K562 (cell line): ENCODE data around the gene IFT122. TPM values are rescaled to one million over a fixed set of nuclear protein-coding genes. Genes with fewer than 3 reads are reported as not detected.
A peak's percentile ranks its signal among the peaks of the same experiment; 100 is the strongest.

Source experiments
- ATAC-seq: fragments of 200-7000 bp; cut with Tn5 transposase; 3 replicates; pipeline ENCODE4 v1.9.1; 2020; ENCODE audit warnings: moderate library complexity
- BruUV-seq: library from RNA; stranded (reverse); fragments of 400-500 nt; replicated peaks from 2 replicates; lab custom pipeline; 2021; lab: Mats Ljungman, UMichigan
- CTCF ChIA-PET: fragments of 300-600 bp; formaldehyde crosslinking; extraction: SDS; loops from one replicate; lab custom pipeline; 2021; ENCODE audit warnings: low intra/inter-chr PET ratio; lab: Yijun Ruan, JAX
- POLR2A ChIA-PET: fragments of 300-600, 350-650 bp; sonication (Branson Sonifier 250); formaldehyde crosslinking; extraction: SDS; loops from one replicate; lab custom pipeline; 2021; ENCODE audit warnings: antibody characterized with exemption, inconsistent platforms; lab: Yijun Ruan, JAX
- DNase-seq, 4 experiments: peaks; one replicate each; pipeline versions ENCODE4 v3.0.0 to v3.0.0-alpha.2; 2011 to 2018; ENCODE audit warnings: low spot score in 3 of 4, mixed read lengths in 3 of 4; ENCODE audit errors: extremely low read depth in 1 of 4
- FAIRE-seq: peaks from 2 replicates; lab custom pipeline; 2011; peaks lifted over from hg19 to GRCh38; lab: Jason Lieb, UNC
- H2AFZ ChIP-seq: 2 replicates; pipeline ENCODE4 v1.6.0; 2011; ENCODE audit warnings: low read depth, low read length, control low read depth, inconsistent platforms
- H3K27ac ChIP-seq: fragments of 200-600 bp; 3 replicates; pipeline ENCODE4 v1.8.0; 2011; ENCODE audit warnings: low read depth, mild to moderate bottlenecking, control low read depth, inconsistent platforms, low read length, moderate library complexity, mixed read lengths; ENCODE audit errors: extremely low read depth
- H3K27me3 ChIP-seq, 2 experiments: fragments of 300-600 bp in 1 of 2; 2 replicates in 1 of 2; 3 replicates in 1 of 2; pipeline versions ENCODE4 v1.6.0 to v1.8.0; 2011; ENCODE audit warnings: inconsistent platforms in 2 of 2, low read length in 2 of 2, mild to moderate bottlenecking in 1 of 2, mixed read lengths in 1 of 2, moderate library complexity in 1 of 2; ENCODE audit not compliant: control insufficient read depth in 2 of 2, insufficient read depth in 2 of 2
- H3K36me3 ChIP-seq: fragments of 300-600 bp; 3 replicates; pipeline ENCODE4 v1.8.0; 2011; ENCODE audit warnings: mild to moderate bottlenecking, low read length, inconsistent platforms; ENCODE audit not compliant: control insufficient read depth, insufficient read depth
- H3K4me1 ChIP-seq, 2 experiments: fragments of 200-600 bp in 1 of 2; replicated peaks in 1 of 2; 2 replicates in 1 of 2; 3 replicates in 1 of 2; pipeline versions ENCODE4 v1.5.1 to v1.8.0; 2011; ENCODE audit warnings: inconsistent platforms in 2 of 2, low read length in 2 of 2, mild to moderate bottlenecking in 1 of 2, mixed read lengths in 1 of 2, moderate library complexity in 1 of 2; ENCODE audit not compliant: control insufficient read depth in 2 of 2, insufficient read depth in 2 of 2
- H3K4me2 ChIP-seq: 2 replicates; pipeline ENCODE4 v1.6.1; 2011; ENCODE audit warnings: low read length, control low read depth, inconsistent platforms, mixed read lengths; ENCODE audit not compliant: insufficient read depth
- H3K4me3 ChIP-seq: fragments of 200-600 bp; sonication (generic), shearing (Covaris generic); 2 replicates; pipeline ENCODE4 v1.5.1; 2016; ENCODE audit warnings: control low read depth, inconsistent platforms
- H3K79me2 ChIP-seq: fragments of 200-600 bp; 3 replicates; pipeline ENCODE4 v1.8.0; 2011; ENCODE audit warnings: low read length, inconsistent platforms; ENCODE audit not compliant: control insufficient read depth, insufficient read depth
- H3K9ac ChIP-seq, 2 experiments: 2 replicates each; pipeline versions ENCODE4 v1.6.0 to v1.6.1; 2011; ENCODE audit warnings: low read depth in 2 of 2, low read length in 2 of 2, control low read depth in 1 of 2, inconsistent platforms in 1 of 2, mild to moderate bottlenecking in 1 of 2, mixed read lengths in 1 of 2; ENCODE audit not compliant: insufficient read depth in 1 of 2
- H3K9me1 ChIP-seq: one replicate; pipeline ENCODE4 v1.6.0; 2011; ENCODE audit warnings: inconsistent platforms, mild to moderate bottlenecking, low read length, moderate library complexity; ENCODE audit not compliant: control insufficient read depth, insufficient read depth
- H3K9me3 ChIP-seq: replicated peaks from 2 replicates; pipeline ENCODE4 v1.5.1; 2011; ENCODE audit warnings: low read depth, low read length, inconsistent platforms; ENCODE audit not compliant: control insufficient read depth, insufficient read depth
- H4K20me1 ChIP-seq: replicated peaks from 2 replicates; pipeline ENCODE4 v1.6.1; 2011; ENCODE audit warnings: low read length, inconsistent platforms, mixed read lengths; ENCODE audit not compliant: control insufficient read depth, insufficient read depth
- AFF4 ChIP-seq: sonication (generic); formaldehyde crosslinking; IDR thresholded peaks from 2 replicates; pipeline ENCODE4 v1.8.0; 2023; ENCODE audit warnings: mild to moderate bottlenecking, missing genetic modification reagents
- EGR1 ChIP-seq: fragments of 450-650 bp; conservative IDR thresholded peaks from 2 replicates; pipeline ENCODE4 v1.6.1; 2017; ENCODE audit warnings: mild to moderate bottlenecking
- FOXA3 ChIP-seq, 2 experiments: fragments of 450-650 bp in 1 of 2; sonication (generic) in 1 of 2; formaldehyde crosslinking; IDR thresholded peaks in 1 of 2; conservative IDR thresholded peaks in 1 of 2; 2 replicates each; pipeline versions ENCODE4 v1.4.0 to v1.8.0; 2020 to 2022; ENCODE audit warnings: mild to moderate bottlenecking in 2 of 2, missing genetic modification reagents in 1 of 2
- IRF2 ChIP-seq: sonication (generic); formaldehyde crosslinking; IDR thresholded peaks from 2 replicates; pipeline ENCODE4 v1.8.1; 2022; ENCODE audit warnings: mild to moderate bottlenecking, missing genetic modification reagents
- NFRKB ChIP-seq: fragments of 450-650 bp; IDR thresholded peaks from 2 replicates; pipeline ENCODE4 v1.6.1; 2016; ENCODE audit warnings: low read depth
- PTRF ChIP-seq: fragments of 450-650 bp; IDR thresholded peaks from 2 replicates; pipeline ENCODE4 v1.6.1; 2016; ENCODE audit warnings: mild to moderate bottlenecking, missing genetic modification characterization, missing compliant biosample characterization
- PYGO2 ChIP-seq: fragments of 450-650 bp; IDR thresholded peaks from 2 replicates; pipeline ENCODE4 v1.6.1; 2016; ENCODE audit warnings: mild to moderate bottlenecking, missing genetic modification characterization, moderate library complexity, missing compliant biosample characterization
- SUPT5H ChIP-seq: fragments of 450-650 bp; IDR thresholded peaks from 2 replicates; pipeline ENCODE4 v1.6.1; 2016
- TEAD2 ChIP-seq: fragments of 450-650 bp; IDR thresholded peaks from 2 replicates; pipeline ENCODE4 v1.6.1; 2016; ENCODE audit warnings: missing genetic modification characterization, control low read depth, missing compliant biosample characterization
- ZBTB34 ChIP-seq: fragments of 250-450 bp; sonication (Bioruptor Pico); IDR thresholded peaks from 2 replicates; pipeline ENCODE4 v1.8.0; 2021; ENCODE audit warnings: mild to moderate bottlenecking, moderate library complexity
- WGBS: fragments of 100-300 bp; shearing (Covaris generic); methylation state at CpG from one replicate; pipeline ENCODE4 v1.1.6; 2016; ENCODE audit warnings: low coverage, mixed read lengths; ENCODE audit not compliant: insufficient coverage; ENCODE audit errors: missing lambda C conversion rate; 5-methylcytosine and 5-hydroxymethylcytosine counted together
- in situ Hi-C: fragments of 300-500 bp; cut with MboI; formaldehyde crosslinking; loops from 4 replicates; pipeline ENCODE4 v1.15.0; 2018; ENCODE audit warnings: inconsistent platforms, mixed read lengths
- intact Hi-C: fragments of 100-400 bp; cut with micrococcal nuclease; formaldehyde crosslinking; loops from 2 replicates; pipeline ENCODE4 v1.14.2; 2022
- polyA plus RNA-seq, 8 experiments: library from polyadenylated mRNA; depleted of rRNA in 4 of 8; stranded (reverse) in 5 of 8; unstranded in 3 of 8; fragments of >200 nt; fragmentation: Nextera tagmentation in 2 of 8; fragmentation: Illumina TruSeq in 1 of 8; extraction: Ambion mirVana in 2 of 8; extraction: Trizol in 1 of 8; gene quantifications; 2 replicates each; pipeline versions ENCODE4 v1.2.1 to v1.2.3, GENCODE V29; 2011 to 2014; ENCODE audit warnings: inconsistent platforms in 1 of 8, missing spikeins in 1 of 8
- total RNA-seq, 7 experiments: library from RNA; depleted of rRNA in 6 of 7; stranded (reverse); fragments of >200 nt in 6 of 7; fragmentation: Illumina TruSeq in 2 of 7; extraction: Trizol in 2 of 7; gene quantifications; 2 replicates each; pipeline versions ENCODE4 v1.2.1 to v1.2.3, GENCODE V29; 2011 to 2021; ENCODE audit warnings: low replicate concordance in 1 of 7
- TF ChIP-seq, protein P1 (sequence below): fragments of 450-650 bp; formaldehyde crosslinking; IDR thresholded peaks from 2 replicates; pipeline ENCODE4 v1.4.0; 2022; ENCODE audit warnings: mild to moderate bottlenecking, moderate library complexity

The IFT122 gene
- total and polyA plus RNA-seq, 9 of the 15 experiments (the other 6 are each of a cell fraction or from before 2014, with no cell fraction given): 2.4 to 11.5 (median 7.7) TPM

DNA sequence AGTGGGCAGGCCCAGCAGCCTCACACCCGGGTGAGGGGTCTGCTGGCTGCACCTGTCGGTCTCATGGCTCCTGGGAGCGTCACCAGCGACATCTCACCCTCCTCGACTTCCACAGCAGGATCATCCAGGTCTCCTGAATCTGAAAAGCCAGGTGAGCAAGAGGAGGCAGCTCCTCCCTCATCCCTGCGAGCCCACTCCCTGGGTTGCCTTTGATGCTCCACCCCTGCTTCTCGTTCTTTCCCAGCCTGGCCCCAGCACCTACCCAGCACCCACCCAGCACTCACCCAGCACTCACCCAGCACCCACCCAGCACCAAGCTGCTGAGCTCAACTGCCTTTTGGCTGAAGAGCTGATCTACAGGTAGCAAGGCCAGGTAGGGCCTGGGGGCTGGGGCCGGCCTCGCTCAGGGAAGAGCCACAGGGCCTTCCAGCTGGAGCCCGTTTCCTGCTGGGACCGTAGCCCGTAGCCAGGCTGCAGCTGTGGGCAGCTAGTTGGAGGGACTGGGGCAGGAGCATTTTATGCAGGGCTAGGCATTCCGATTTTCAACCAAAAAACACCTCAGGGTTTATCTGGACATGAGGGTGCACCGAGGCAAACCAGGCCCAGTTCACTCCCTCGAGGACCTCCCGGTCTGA, 103.2 kb downstream of the IFT122 start, which contains the start of gene H1-8 (continued):
- TF ChIP-seq PTRF (tag): no peak
- no peak for TF ChIP-seq AFF4
- no peak for TF ChIP-seq TEAD2 (tag)
- TF ChIP-seq, all 486 proteins: peak for 0

- in situ Hi-C loops: no loop called here
- no peaks in the 10 kb centered on the region for H4K20me1 ChIP-seq
- ATAC-seq (no peak), DNase-seq (no peak), FAIRE-seq (no peak)
- H3K9ac ChIP-seq: peak overlapping the region in 1 of 2 experiments; percentile 26; a peak in 1 of 4 replicates
- H3K9me3 ChIP-seq: no peaks in the 10 kb centered on the region
- H3K4me1 ChIP-seq: peaks cover 0 to 18% of the 10 kb centered on the region in 2 experiments; a peak in 2 of 5 replicates
- no peaks in the 10 kb centered on the region; a peak in 1 of 5 replicates for H3K27me3 ChIP-seq
- H3K9me1 ChIP-seq: no peaks in the 10 kb centered on the region
- WGBS: 22% methylated on average over 6 of the region's 9 CpGs
- peak overlapping the region; percentile 22 for H2AFZ ChIP-seq
- no peak overlapping the region for H3K4me2 ChIP-seq
- no peak overlapping the region for H3K27ac ChIP-seq
- no peak overlapping the region for H3K4me3 ChIP-seq
- ChIA-PET POLR2A (interaction anchor here (0.6 to 1.5 kb wide), 3 partner anchors 9 to 71 kb away, joined by 3 read pairs; no protein-coding TSS in a partner anchor), CTCF (no interaction called here)
- H3K36me3 ChIP-seq: no peaks in the 10 kb centered on the region
- BruUV-seq: no TSS peak
- intact Hi-C loops: no loop called here
- H3K79me2 ChIP-seq: no peaks in the 10 kb centered on the region
- TF ChIP-seq EGR1 (no peak), PYGO2 (tag) (no peak), NFRKB (no peak), SUPT5H (no peak), ZBTB34 (CRISPR knock-in tag) (no peak), IRF2 (no peak), FOXA3 (CRISPR knock-in tag; conservative IDR thresholded peaks at IDR 0.05 in 1 of 2, IDR thresholded peaks at IDR 0.05 in 1 of 2) (no peak)
- TF ChIP-seq, protein P1, sequence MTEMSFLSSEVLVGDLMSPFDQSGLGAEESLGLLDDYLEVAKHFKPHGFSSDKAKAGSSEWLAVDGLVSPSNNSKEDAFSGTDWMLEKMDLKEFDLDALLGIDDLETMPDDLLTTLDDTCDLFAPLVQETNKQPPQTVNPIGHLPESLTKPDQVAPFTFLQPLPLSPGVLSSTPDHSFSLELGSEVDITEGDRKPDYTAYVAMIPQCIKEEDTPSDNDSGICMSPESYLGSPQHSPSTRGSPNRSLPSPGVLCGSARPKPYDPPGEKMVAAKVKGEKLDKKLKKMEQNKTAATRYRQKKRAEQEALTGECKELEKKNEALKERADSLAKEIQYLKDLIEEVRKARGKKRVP: no peak
Observed at GRCh38 chr3:129543999-129544398, 104.0 kb downstream of the IFT122 start.
